Measurements from ENCODE around the gene SRC. TPM values are rescaled to one million over a fixed set of nuclear protein-coding genes. Genes with fewer than 3 reads are reported as not detected.

SRC gene
- total RNA-seq, 1 donor from 2014 or later: 72.7 TPM

DNA sequence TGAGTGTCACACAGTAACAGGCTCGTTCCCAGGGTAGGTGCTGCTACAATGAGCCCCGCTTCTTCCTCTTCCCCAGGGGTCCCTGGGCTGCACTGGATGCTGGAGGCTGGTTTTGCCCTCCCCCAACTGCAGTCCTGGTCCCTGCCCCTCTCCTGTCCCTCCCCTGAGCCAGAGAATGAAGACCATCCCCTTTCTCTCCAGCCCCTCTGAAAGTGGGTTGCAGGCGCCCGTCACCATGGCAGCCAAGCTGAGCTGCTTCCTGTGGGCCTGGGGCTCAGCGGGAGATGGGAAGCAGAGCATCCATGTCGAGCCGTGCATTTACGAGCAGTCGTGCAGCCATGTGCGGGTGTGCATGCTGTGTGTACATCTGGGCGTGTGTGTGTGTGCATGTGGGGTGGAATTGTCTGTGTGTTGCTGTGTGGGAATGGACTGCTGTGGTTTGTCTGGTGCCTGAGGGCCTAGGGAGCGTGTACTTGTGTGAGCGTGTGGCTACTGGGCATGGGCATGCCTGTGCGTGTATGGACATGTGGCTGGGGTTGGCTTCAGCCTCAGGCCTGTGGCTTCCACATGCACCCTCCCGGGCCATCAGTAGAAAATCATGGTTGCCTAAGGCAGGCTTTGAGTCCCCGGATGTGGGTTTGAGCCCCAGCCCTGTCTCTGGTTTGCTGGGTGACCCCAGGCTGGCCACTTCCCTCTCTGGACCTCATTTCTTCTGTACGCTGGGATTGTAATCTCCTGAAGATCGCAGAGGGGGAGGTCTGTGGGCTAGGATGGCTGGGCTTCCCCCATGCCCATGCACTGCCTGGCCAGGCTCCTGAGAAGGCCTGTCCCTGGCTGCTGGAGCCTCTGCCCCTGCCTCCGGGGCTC lies 48.8 kb downstream of the SRC start:
- H3K27ac Mint-ChIP-seq: no peak overlapping the region
- no peak overlapping the region for H3K4me3 Mint-ChIP-seq
- CTCF ChIA-PET: no interaction called here
- TF ChIP-seq, protein P1, sequence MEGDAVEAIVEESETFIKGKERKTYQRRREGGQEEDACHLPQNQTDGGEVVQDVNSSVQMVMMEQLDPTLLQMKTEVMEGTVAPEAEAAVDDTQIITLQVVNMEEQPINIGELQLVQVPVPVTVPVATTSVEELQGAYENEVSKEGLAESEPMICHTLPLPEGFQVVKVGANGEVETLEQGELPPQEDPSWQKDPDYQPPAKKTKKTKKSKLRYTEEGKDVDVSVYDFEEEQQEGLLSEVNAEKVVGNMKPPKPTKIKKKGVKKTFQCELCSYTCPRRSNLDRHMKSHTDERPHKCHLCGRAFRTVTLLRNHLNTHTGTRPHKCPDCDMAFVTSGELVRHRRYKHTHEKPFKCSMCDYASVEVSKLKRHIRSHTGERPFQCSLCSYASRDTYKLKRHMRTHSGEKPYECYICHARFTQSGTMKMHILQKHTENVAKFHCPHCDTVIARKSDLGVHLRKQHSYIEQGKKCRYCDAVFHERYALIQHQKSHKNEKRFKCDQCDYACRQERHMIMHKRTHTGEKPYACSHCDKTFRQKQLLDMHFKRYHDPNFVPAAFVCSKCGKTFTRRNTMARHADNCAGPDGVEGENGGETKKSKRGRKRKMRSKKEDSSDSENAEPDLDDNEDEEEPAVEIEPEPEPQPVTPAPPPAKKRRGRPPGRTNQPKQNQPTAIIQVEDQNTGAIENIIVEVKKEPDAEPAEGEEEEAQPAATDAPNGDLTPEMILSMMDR (IDR thresholded peaks at IDR 0.05): no peak
- H3K27me3 Mint-ChIP-seq: no peaks in the 10 kb centered on the region
- no peaks in the 10 kb centered on the region for H3K9me3 Mint-ChIP-seq
- H3K36me3 Mint-ChIP-seq (ENCODE audit: low read depth): peaks cover 34% of the 10 kb centered on the region
- intact Hi-C loops (cut with micrococcal nuclease): no loop called here
- no peaks in the 10 kb centered on the region for H3K4me1 Mint-ChIP-seq
- DNase-seq (no peak), ATAC-seq (ENCODE audit: low read depth) (no peak)
- POLR2A ChIA-PET: no interaction called here

DNA sequence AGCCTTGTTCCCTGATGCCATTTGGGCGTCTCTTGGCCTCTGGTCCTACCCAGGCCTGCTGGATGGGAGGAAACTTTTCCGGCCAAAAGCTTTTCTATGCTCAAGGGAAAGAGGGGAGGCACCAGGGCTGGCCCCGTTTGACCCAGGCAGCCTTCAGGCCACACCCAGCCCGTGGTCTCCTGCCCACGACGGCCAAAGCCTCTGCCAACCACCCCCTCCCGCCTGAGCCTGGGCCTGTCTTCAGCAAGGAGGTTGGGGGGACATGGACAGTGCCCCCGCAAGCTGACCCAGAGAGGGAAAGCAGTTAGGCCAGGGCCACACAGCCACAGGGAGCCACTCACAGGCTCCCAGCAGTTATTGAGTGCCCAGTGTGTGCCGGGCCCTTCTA lies 49.5 kb downstream of the SRC start:
- CTCF ChIA-PET: no interaction called here

DNA sequence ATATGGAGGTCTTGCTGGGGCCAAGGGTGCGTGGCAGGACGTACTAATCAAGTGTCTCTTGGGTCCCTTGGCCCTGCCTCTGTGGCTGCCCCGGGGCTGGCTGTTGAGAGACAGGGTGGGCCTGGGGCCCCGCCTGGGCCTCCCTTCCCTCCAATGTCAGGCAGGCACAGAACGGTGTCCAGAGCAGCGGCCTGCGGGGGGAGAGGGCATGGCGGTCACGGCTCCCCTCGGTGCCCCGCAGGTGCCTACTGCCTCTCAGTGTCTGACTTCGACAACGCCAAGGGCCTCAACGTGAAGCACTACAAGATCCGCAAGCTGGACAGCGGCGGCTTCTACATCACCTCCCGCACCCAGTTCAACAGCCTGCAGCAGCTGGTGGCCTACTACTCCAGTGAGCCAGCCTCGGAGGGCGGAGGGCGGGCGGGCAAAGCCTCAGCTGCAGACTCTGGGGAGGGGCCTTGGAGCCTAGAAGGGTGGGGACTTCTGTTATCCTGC lies 50.0 kb downstream of the SRC start:
- intact Hi-C loops (cut with micrococcal nuclease): no loop called here
- H3K4me1 Mint-ChIP-seq: no peaks in the 10 kb centered on the region
- H3K4me3 Mint-ChIP-seq: no peak overlapping the region
- ChIA-PET CTCF (no interaction called here), POLR2A (no interaction called here)
- no peaks in the 10 kb centered on the region for H3K9me3 Mint-ChIP-seq
- ATAC-seq (ENCODE audit: low read depth) (no peak), DNase-seq (no peak)
- no peaks in the 10 kb centered on the region for H3K27me3 Mint-ChIP-seq
- peaks cover 36% of the 10 kb centered on the region for H3K36me3 Mint-ChIP-seq (ENCODE audit: low read depth)
- no peak overlapping the region for H3K27ac Mint-ChIP-seq
- TF ChIP-seq, protein P1 (IDR thresholded peaks at IDR 0.05): no peak

More for the DNA sequence above, 49.5 kb downstream of the SRC start:
- DNase-seq (no peak), ATAC-seq (ENCODE audit: low read depth) (no peak)
- no peaks in the 10 kb centered on the region for H3K9me3 Mint-ChIP-seq
- H3K27me3 Mint-ChIP-seq: no peaks in the 10 kb centered on the region
- no peak overlapping the region for H3K27ac Mint-ChIP-seq
- POLR2A ChIA-PET: no interaction called here
- H3K36me3 Mint-ChIP-seq (ENCODE audit: low read depth): peaks cover 36% of the 10 kb centered on the region
- no peaks in the 10 kb centered on the region for H3K4me1 Mint-ChIP-seq
- intact Hi-C loops (cut with micrococcal nuclease): no loop called here
- H3K4me3 Mint-ChIP-seq: no peak overlapping the region
- TF ChIP-seq, protein P1 (IDR thresholded peaks at IDR 0.05): no peak

DNA sequence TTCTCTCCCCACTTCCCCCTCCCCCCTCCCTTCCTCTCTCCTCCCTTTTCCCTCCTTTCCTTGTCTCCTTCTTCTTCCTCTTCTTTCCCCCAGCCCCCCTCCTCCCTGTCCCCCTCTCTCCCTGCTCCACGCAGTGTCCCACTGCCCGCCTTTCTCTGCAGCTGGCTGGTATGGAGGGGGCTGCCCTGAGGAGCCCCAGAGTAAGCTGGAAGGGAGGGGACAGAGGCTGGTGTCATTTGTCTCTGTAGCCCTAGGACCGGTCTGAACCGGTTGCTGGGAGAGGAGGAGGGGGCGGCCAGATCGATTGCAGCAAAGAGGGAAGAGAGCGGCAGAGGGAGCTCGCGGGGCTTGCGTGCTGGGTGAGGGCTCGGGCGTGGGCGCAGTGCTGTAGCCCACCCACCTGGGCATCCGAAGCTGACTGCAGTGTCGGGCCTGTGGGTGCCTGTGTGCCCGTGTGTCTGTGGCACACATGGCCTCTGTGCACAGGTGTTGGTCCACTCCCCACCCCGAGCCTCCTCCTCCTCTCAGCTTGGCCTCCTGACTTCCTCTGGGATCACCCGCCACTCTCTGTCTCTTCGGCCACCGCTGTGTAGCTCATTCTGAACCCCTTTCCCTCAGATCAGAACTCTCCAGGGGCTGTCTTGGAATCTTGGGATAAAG lies 50.6 kb downstream of the SRC start:
- Mint-ChIP-seq H3K27me3 (no peaks in the 10 kb centered on the region), H3K4me1 (no peaks in the 10 kb centered on the region), H3K36me3 (ENCODE audit: low read depth) (peaks cover 35% of the 10 kb centered on the region), H3K9me3 (no peaks in the 10 kb centered on the region), H3K4me3 (no peak overlapping the region), H3K27ac (no peak overlapping the region)
- no peak for DNase-seq
- intact Hi-C loops (cut with micrococcal nuclease): no loop called here
- TF ChIP-seq, protein P1 (IDR thresholded peaks at IDR 0.05): no peak
- no peak for ATAC-seq (ENCODE audit: low read depth)
- POLR2A ChIA-PET: no interaction called here
- CTCF ChIA-PET: no interaction called here
